Breast epithelium (tissue), 3 donors: ENCODE results near the gene KRTAP5-9.

Experiments used
- CTCF ChIP-seq, 3 donors: fragments of 450-650 bp; IDR thresholded peaks; one replicate each; pipeline ENCODE4 v1.5.1; 2016 to 2017; ENCODE audit warnings: antibody characterized with exemption in 3 of 3, mild to moderate bottlenecking in 3 of 3, moderate library complexity in 3 of 3
- POLR2A ChIP-seq: fragments of 450-650 bp; IDR thresholded peaks from one replicate; pipeline ENCODE4 v1.6.1; 2016; ENCODE audit warnings: antibody characterized with exemption, mild to moderate bottlenecking, moderate library complexity

- TF ChIP-seq POLR2A (no peak), CTCF (IDR thresholded peaks at IDR 0.05) (no peak)
These were observed 2.7 kb upstream of the KRTAP5-9 start for GRCh38 chr11:71545405-71545966.
